Measurements from ENCODE around the gene ARL15. TPM values are rescaled to one million over a fixed set of nuclear protein-coding genes. Genes with fewer than 3 reads are reported as not detected.
A peak's percentile ranks its signal among the peaks of the same experiment; 100 is the strongest.

The ARL15 gene
- total RNA-seq, 6 donors from 2014 or later: 6.7 to 36.4 (median 20.7) TPM

DNA sequence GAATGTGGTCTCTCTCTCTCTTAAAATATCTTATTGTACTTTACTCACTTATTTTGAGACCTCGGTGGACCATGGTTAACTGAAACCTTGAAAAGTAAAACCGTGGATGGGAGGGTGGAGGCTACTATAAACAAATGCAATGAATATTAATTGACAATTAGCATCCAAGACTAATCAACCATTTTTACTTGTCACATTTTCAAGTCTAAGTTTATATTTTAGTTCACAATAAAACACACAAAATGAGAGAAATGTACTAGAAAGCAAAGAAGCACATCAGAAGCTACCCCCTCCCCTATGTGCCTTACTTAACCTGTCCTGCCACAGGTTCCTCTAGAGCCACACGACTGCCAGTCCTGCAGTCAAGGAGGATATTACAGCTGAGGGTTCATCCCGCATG lies 4.6 kb downstream of the ARL15 start:
- no peak overlapping the region for H3K4me3 ChIP-seq
- peaks cover 20 to 39% (median 26%) of the 10 kb centered on the region in 4 donors for H3K4me1 ChIP-seq
- 69 to 83% methylated on average over 4 of the region's 4 CpGs for WGBS, 2 donors
- TF ChIP-seq POLR2A (IDR thresholded peaks at IDR 0.05): no peak
- TF ChIP-seq, protein P1, sequence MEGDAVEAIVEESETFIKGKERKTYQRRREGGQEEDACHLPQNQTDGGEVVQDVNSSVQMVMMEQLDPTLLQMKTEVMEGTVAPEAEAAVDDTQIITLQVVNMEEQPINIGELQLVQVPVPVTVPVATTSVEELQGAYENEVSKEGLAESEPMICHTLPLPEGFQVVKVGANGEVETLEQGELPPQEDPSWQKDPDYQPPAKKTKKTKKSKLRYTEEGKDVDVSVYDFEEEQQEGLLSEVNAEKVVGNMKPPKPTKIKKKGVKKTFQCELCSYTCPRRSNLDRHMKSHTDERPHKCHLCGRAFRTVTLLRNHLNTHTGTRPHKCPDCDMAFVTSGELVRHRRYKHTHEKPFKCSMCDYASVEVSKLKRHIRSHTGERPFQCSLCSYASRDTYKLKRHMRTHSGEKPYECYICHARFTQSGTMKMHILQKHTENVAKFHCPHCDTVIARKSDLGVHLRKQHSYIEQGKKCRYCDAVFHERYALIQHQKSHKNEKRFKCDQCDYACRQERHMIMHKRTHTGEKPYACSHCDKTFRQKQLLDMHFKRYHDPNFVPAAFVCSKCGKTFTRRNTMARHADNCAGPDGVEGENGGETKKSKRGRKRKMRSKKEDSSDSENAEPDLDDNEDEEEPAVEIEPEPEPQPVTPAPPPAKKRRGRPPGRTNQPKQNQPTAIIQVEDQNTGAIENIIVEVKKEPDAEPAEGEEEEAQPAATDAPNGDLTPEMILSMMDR (IDR thresholded peaks at IDR 0.05): no peak
- TF ChIP-seq POLR2AphosphoS5 (IDR thresholded peaks at IDR 0.05): no peak
- TF ChIP-seq EP300 (IDR thresholded peaks at IDR 0.05): no peak
- no peaks in the 10 kb centered on the region for H3K36me3 ChIP-seq
- H3K9me3 ChIP-seq: no peaks in the 10 kb centered on the region
- no peak for DNase-seq
- H3K27me3 ChIP-seq: no peaks in the 10 kb centered on the region
- ATAC-seq (ENCODE audit: low FRiP score in 2 of 2): no peak
- H3K27ac ChIP-seq: no peak overlapping the region

DNA sequence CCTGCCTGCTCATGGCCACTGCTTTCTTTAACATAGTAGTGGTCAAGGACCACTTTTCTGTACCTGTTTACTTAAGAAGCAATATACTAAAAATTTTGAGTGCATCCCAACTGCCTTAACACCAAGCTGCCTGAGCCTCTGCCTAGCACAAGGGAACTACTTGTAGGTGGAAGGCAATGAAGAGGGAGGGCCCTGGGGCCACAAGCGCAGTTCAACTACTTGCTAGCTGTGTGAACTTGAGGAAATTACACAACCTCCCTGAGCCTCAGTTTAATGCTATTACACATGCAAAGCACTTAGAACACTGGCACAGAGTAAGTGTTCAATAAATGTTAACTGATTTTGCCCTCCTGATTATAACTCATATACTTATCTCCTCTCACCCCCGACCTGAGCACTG lies 6.3 kb downstream of the ARL15 start:
- ATAC-seq (ENCODE audit: low FRiP score in 2 of 2) (peak in 1 of 2 donors; percentile 52), DNase-seq (peak in 1 of 2 donors; percentile 51)
- TF ChIP-seq POLR2A (IDR thresholded peaks at IDR 0.05) (no peak), POLR2AphosphoS5 (IDR thresholded peaks at IDR 0.05) (no peak), EP300 (IDR thresholded peaks at IDR 0.05) (no peak)
- TF ChIP-seq, protein P1 (IDR thresholded peaks at IDR 0.05): no peak
- WGBS, 2 donors: 70 to 73% methylated on average over 2 of the region's 2 CpGs
- Histone ChIP-seq H3K27me3 (no peaks in the 10 kb centered on the region), H3K27ac (no peak overlapping the region), H3K4me3 (no peak overlapping the region), H3K4me1 (peaks cover 15 to 41% (median 26%) of the 10 kb centered on the region in 4 donors), H3K9me3 (no peaks in the 10 kb centered on the region), H3K36me3 (no peaks in the 10 kb centered on the region)

DNA sequence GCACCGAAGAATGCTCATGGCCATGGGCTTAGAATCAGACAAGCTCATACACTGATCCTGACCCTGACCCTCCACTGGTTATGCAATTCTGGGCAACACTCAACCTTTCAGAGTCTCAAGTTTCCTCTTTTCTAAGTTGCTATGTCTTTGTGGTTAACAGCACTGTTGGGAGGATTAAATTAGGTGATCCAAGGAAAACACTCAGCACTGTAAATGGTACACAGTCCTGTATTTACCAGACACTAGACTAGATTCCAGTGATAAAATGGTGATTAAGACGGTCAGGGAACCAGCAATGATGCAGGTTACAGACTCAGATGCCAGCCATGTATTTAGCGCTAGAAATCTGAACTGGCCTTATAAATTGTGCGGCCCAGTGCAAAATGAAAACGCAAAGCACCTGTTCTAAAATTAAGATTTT lies 8.1 kb downstream of the ARL15 start:
- H3K4me3 ChIP-seq: no peak overlapping the region
- DNase-seq (peak in 1 of 2 donors; percentile 55), ATAC-seq (ENCODE audit: low FRiP score in 2 of 2) (peak in 1 of 2 donors; percentile 79)
- TF ChIP-seq POLR2A (IDR thresholded peaks at IDR 0.05) (no peak), POLR2AphosphoS5 (IDR thresholded peaks at IDR 0.05) (no peak), EP300 (IDR thresholded peaks at IDR 0.05) (no peak)
- TF ChIP-seq, protein P1 (IDR thresholded peaks at IDR 0.05): no peak
- H3K9me3 ChIP-seq: no peaks in the 10 kb centered on the region
- 76 to 88% methylated on average over 5 of the region's 5 CpGs for WGBS, 2 donors
- no peaks in the 10 kb centered on the region for H3K36me3 ChIP-seq
- H3K27me3 ChIP-seq: no peaks in the 10 kb centered on the region
- peaks cover 7 to 32% (median 22%) of the 10 kb centered on the region in 4 donors for H3K4me1 ChIP-seq
- H3K27ac ChIP-seq: no peak overlapping the region

DNA sequence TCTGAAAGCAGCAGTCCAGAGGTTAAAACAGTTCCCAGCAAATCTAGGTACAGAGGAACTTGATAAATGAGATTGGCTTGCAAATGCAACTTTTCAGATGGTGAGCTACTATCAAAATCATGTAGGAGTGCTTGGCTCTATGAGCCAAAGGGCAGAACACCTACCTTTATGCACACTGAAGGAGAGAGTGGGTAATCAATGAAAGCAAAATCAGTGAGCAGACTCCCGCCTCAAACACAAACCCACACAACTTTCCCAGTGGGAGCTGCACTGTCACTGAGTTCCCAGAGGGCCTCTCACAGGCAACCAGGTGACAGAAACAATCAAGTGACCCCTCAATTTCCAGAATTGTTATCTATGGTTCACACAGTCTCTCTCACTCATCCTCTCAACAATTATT lies 8.5 kb downstream of the ARL15 start:
- ATAC-seq (ENCODE audit: low FRiP score in 2 of 2) (no peak), DNase-seq (no peak)
- Histone ChIP-seq H3K4me3 (no peak overlapping the region), H3K4me1 (peaks cover 11 to 37% (median 24%) of the 10 kb centered on the region in 4 donors), H3K9me3 (no peaks in the 10 kb centered on the region), H3K36me3 (no peaks in the 10 kb centered on the region), H3K27me3 (no peaks in the 10 kb centered on the region), H3K27ac (no peak overlapping the region)
- WGBS, 2 donors: 92 to 94% methylated on average over 1 of the region's 1 CpG
- no peak for TF ChIP-seq POLR2A (IDR thresholded peaks at IDR 0.05)
- TF ChIP-seq, protein P1 (IDR thresholded peaks at IDR 0.05): no peak
- no peak for TF ChIP-seq EP300 (IDR thresholded peaks at IDR 0.05)
- no peak for TF ChIP-seq POLR2AphosphoS5 (IDR thresholded peaks at IDR 0.05)

DNA sequence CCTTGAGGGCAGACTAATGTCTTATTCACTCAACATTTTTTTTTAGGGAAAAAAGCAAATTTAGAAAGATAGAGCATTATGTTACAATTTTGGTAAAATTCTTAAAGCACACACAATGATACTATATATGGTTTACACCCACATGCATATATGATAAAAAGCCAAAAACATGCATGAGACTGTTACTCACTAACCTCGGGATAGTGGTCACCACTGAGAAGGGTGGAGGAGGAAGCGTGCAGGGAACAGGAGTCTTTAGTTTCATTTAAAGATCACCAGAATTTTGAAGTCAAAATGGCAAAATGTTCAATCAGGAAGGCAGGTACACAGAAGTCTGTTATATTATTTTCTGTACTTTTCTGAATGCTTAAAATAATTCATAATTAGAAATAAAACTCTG lies 9.2 kb downstream of the ARL15 start:
- peaks cover 17 to 43% (median 29%) of the 10 kb centered on the region in 4 donors for H3K4me1 ChIP-seq
- no peaks in the 10 kb centered on the region for H3K27me3 ChIP-seq
- peak in 1 of 2 donors; percentile 53 for ATAC-seq (ENCODE audit: low FRiP score in 2 of 2)
- H3K36me3 ChIP-seq: no peaks in the 10 kb centered on the region
- no peak for DNase-seq
- H3K4me3 ChIP-seq: no peak overlapping the region
- WGBS, 2 donors: 40 to 53% methylated on average over 2 of the region's 2 CpGs
- no peak overlapping the region for H3K27ac ChIP-seq
- no peak for TF ChIP-seq POLR2A (IDR thresholded peaks at IDR 0.05)
- peak in 1 of 4 donors; percentile 73 for TF ChIP-seq EP300 (IDR thresholded peaks at IDR 0.05)
- no peaks in the 10 kb centered on the region for H3K9me3 ChIP-seq

All from upper lobe of left lung (tissue), 6 donors.